Lung (tissue), 12 donors: ENCODE results near the gene MYO3B. TPM values are rescaled to one million over a fixed set of nuclear protein-coding genes. Genes with fewer than 3 reads are reported as not detected.

Experiments used
- ATAC-seq: fragments of 200-7000 bp; cut with Tn5 transposase; one replicate; pipeline ENCODE4 v1.9.1; 2020; ENCODE audit warnings: moderate number of reproducible peaks; ENCODE audit not compliant: insufficient read depth, low FRiP score
- DNase-seq, 3 donors: peaks; one replicate each; pipeline ENCODE4 v3.0.0-alpha.2; 2013 to 2017
- H3K27ac ChIP-seq, 2 donors: one replicate each; pipeline ENCODE4 v1.5.1; 2013; ENCODE audit warnings: mild to moderate bottlenecking in 2 of 2, moderate library complexity in 2 of 2, control low read depth in 1 of 2, inconsistent platforms in 1 of 2, low read depth in 1 of 2, low read length in 1 of 2
- H3K27me3 ChIP-seq, 3 donors: one replicate each; pipeline ENCODE4 v1.5.1; 2013; ENCODE audit warnings: low read length in 2 of 3; ENCODE audit not compliant: control insufficient read depth in 3 of 3, insufficient read depth in 3 of 3
- H3K36me3 ChIP-seq, 4 donors: one replicate each; pipeline ENCODE4 v1.5.1; 2013; ENCODE audit warnings: low read length in 4 of 4, mild to moderate bottlenecking in 1 of 4, moderate library complexity in 1 of 4; ENCODE audit not compliant: control insufficient read depth in 4 of 4, insufficient read depth in 4 of 4
- H3K4me1 ChIP-seq, 5 donors: one replicate each; pipeline ENCODE4 v1.5.1; 2013; ENCODE audit warnings: low read length in 5 of 5, mild to moderate bottlenecking in 2 of 5, moderate library complexity in 1 of 5; ENCODE audit not compliant: control insufficient read depth in 5 of 5, insufficient read depth in 5 of 5
- H3K4me3 ChIP-seq: one replicate; pipeline ENCODE4 v1.5.1; 2013; ENCODE audit warnings: mild to moderate bottlenecking, control low read depth, moderate library complexity
- H3K9ac ChIP-seq, 2 donors: one replicate each; pipeline ENCODE4 v1.5.1; 2013; ENCODE audit warnings: low read length in 2 of 2, control low read depth in 1 of 2; ENCODE audit not compliant: insufficient read depth in 1 of 2
- H3K9me3 ChIP-seq, 4 donors: one replicate each; pipeline ENCODE4 v1.5.1; 2013; ENCODE audit warnings: low read length in 3 of 4, mild to moderate bottlenecking in 1 of 4, moderate library complexity in 1 of 4; ENCODE audit not compliant: control insufficient read depth in 4 of 4, insufficient read depth in 3 of 4
- CTCF ChIP-seq: IDR thresholded peaks from 2 replicates; pipeline ENCODE4 v1.5.1; 2012; ENCODE audit warnings: mild to moderate bottlenecking; ENCODE audit errors: control extremely low read depth, extremely low read depth
- WGBS, 2 donors: extraction: QIAGEN DNeasy Blood & Tissue Kit; methylation state at CpG; one replicate each; pipeline ENCODE4 v1.1.7; 2013; 5-methylcytosine and 5-hydroxymethylcytosine counted together
- polyA plus RNA-seq, 2 donors: library from polyadenylated mRNA; stranded (reverse); fragments of 200-250 nt; gene quantifications; one replicate each; pipeline ENCODE4 v1.2.1, GENCODE V29; 2013
- total RNA-seq, 2 donors: library from RNA; depleted of rRNA in 1 of 2; stranded (reverse); fragments of >200 nt in 1 of 2; gene quantifications; one replicate each; pipeline ENCODE4 v1.2.1, GENCODE V29; 2014 to 2021
- donor health status: control.
- donor health status: control.
- donor health status: Bipolar disorder and iron deficiency.
- donor health status: healthy.
- donor health status: DM: yes; HTN: yes; CAD: no.

Gene MYO3B
- total and polyA plus RNA-seq, 4 donors = 0.03 to 0.82 (median 0.05) TPM; not detected in 1

- no peak for TF ChIP-seq CTCF
- H3K4me1 ChIP-seq = peaks cover 0 to 3% (median 0%) of the 10 kb centered on the region in 5 donors
- H3K4me3 ChIP-seq = no peak overlapping the region
Measured at GRCh38 chr2:170201734-170202393, 23.9 kb downstream of the MYO3B start.

GRCh38 chr2:170202437-170202836, 24.5 kb downstream of the MYO3B start:
- WGBS, 2 donors = 46 to 82% methylated on average over 1 of the region's 1 CpG
- DNase-seq = peak; percentile 31 to 77 (median 77)
- H3K4me3 ChIP-seq = no peak overlapping the region
- H3K27me3 ChIP-seq = no peaks in the 10 kb centered on the region
- H3K27ac ChIP-seq = no peak overlapping the region
- no peak for TF ChIP-seq CTCF
- no peak overlapping the region for H3K9ac ChIP-seq
- peaks cover 0 to 3% (median 0%) of the 10 kb centered on the region in 5 donors for H3K4me1 ChIP-seq
- no peaks in the 10 kb centered on the region for H3K9me3 ChIP-seq
- H3K36me3 ChIP-seq = no peaks in the 10 kb centered on the region
- no peak for ATAC-seq

More at GRCh38 chr2:170201734-170202393, 23.9 kb downstream of the MYO3B start:
- ATAC-seq = no peak
- H3K27ac ChIP-seq = no peak overlapping the region
- WGBS, 2 donors = 84 to 93% methylated on average over 3 of the region's 3 CpGs
- DNase-seq = no peak
- no peaks in the 10 kb centered on the region for H3K27me3 ChIP-seq
- H3K36me3 ChIP-seq = no peaks in the 10 kb centered on the region
- no peak overlapping the region for H3K9ac ChIP-seq
- no peaks in the 10 kb centered on the region for H3K9me3 ChIP-seq

- Histone ChIP-seq H3K4me3 (no peak overlapping the region), H3K36me3 (no peaks in the 10 kb centered on the region), H3K27ac (no peak overlapping the region), H3K4me1 (peaks cover 0 to 3% (median 0%) of the 10 kb centered on the region in 5 donors), H3K9me3 (peaks cover 0 to 3% (median 0%) of the 10 kb centered on the region in 4 donors), H3K9ac (no peak overlapping the region), H3K27me3 (no peaks in the 10 kb centered on the region)
- WGBS, 2 donors = 75 to 80% methylated on average over 4 of the region's 4 CpGs
- ATAC-seq (no peak), DNase-seq (no peak)
- no peak for TF ChIP-seq CTCF
Measured at GRCh38 chr2:170204298-170204951, 26.5 kb downstream of the MYO3B start.
